Neural cell (in vitro differentiated cells): ENCODE measurements around the gene SLC6A19. TPM values are rescaled to one million over a fixed set of nuclear protein-coding genes. Genes with fewer than 3 reads are reported as not detected.

Experiments
- H2AFZ ChIP-seq: fragments of 200-600, 300-800 bp; sonication (generic), shearing (Covaris generic); 2 replicates; pipeline ENCODE4 v1.6.0; 2014; ENCODE audit warnings: low read depth, mild to moderate bottlenecking, antibody characterized with exemption, low read length, moderate library complexity
- H3F3A ChIP-seq: fragments of 200-600 bp; shearing (Covaris generic); 2 replicates; pipeline ENCODE4 v1.6.1; 2016; ENCODE audit warnings: mild to moderate bottlenecking, moderate library complexity, mixed read lengths, antibody characterized with exemption, low read length; ENCODE audit not compliant: insufficient read depth, poor library complexity, severe bottlenecking
- H3K27ac ChIP-seq: fragments of 200-600, 300-800 bp; sonication (generic), shearing (Covaris generic); 2 replicates; pipeline ENCODE4 v1.5.1; 2014; ENCODE audit warnings: mild to moderate bottlenecking, low read length, moderate library complexity
- H3K27me3 ChIP-seq: fragments of 300-800, 200-600 bp; sonication (generic), shearing (Covaris generic); 2 replicates; pipeline ENCODE4 v1.6.0; 2014; ENCODE audit warnings: mild to moderate bottlenecking, low read depth, low read length, moderate library complexity; ENCODE audit not compliant: insufficient read depth
- H3K36me3 ChIP-seq: fragments of 300-800, 200-600 bp; sonication (generic), shearing (Covaris generic); 2 replicates; pipeline ENCODE4 v1.5.1; 2014; ENCODE audit warnings: mild to moderate bottlenecking, antibody characterized with exemption, low read length, moderate library complexity; ENCODE audit not compliant: insufficient read depth
- H3K4me2 ChIP-seq: fragments of 300-800, 200-600 bp; sonication (generic), shearing (Covaris generic); 2 replicates; pipeline ENCODE4 v1.6.0; 2014; ENCODE audit warnings: mild to moderate bottlenecking, low read length
- H3K4me3 ChIP-seq: fragments of 300-800, 200-600 bp; sonication (generic), shearing (Covaris generic); 2 replicates; pipeline ENCODE4 v1.5.1; 2014; ENCODE audit warnings: mild to moderate bottlenecking, low read length, moderate library complexity
- H3K79me2 ChIP-seq: fragments of 200-600 bp; shearing (Covaris generic); replicated peaks from 2 replicates; pipeline ENCODE4 v1.6.0; 2014; ENCODE audit warnings: mild to moderate bottlenecking, low read length, moderate library complexity; ENCODE audit not compliant: insufficient read depth
- H3K9ac ChIP-seq: fragments of 300-800, 200-600 bp; sonication (generic), shearing (Covaris generic); 2 replicates; pipeline ENCODE4 v1.6.1; 2016; ENCODE audit warnings: mild to moderate bottlenecking, low read length, mixed read lengths
- H3K9me2 ChIP-seq: fragments of 200-600 bp; shearing (Covaris generic); 2 replicates; pipeline ENCODE4 v1.6.1; 2016; ENCODE audit warnings: mild to moderate bottlenecking, low read length, mixed read lengths; ENCODE audit not compliant: insufficient read depth
- H3K9me3 ChIP-seq: fragments of 200-600, 300-800 bp; sonication (generic), shearing (Covaris generic); 2 replicates; pipeline ENCODE4 v1.6.1; 2016; ENCODE audit warnings: mild to moderate bottlenecking, mixed run types, low read length, moderate library complexity, mixed read lengths
- H4K20me1 ChIP-seq: fragments of 200-600 bp; shearing (Covaris generic); 2 replicates; pipeline ENCODE4 v1.6.1; 2016; ENCODE audit warnings: mild to moderate bottlenecking, mixed run types; ENCODE audit not compliant: insufficient read depth
- EP300 ChIP-seq: fragments of 450-650 bp; conservative IDR thresholded peaks from 2 replicates; pipeline ENCODE4 v1.6.1; 2014; ENCODE audit warnings: antibody characterized with exemption, mild to moderate bottlenecking, moderate library complexity; ENCODE audit not compliant: poor library complexity, severe bottlenecking
- EZH2 ChIP-seq: fragments of 200-600, 300-800 bp; shearing (Covaris generic), sonication (generic); IDR thresholded peaks from 2 replicates; pipeline ENCODE4 v1.6.1; 2014; ENCODE audit warnings: antibody characterized with exemption, low read length, borderline replicate concordance, mild to moderate bottlenecking; ENCODE audit not compliant: insufficient read depth, poor library complexity, severe bottlenecking
- MXI1 ChIP-seq: fragments of 450-650 bp; conservative IDR thresholded peaks from 2 replicates; pipeline ENCODE4 v1.6.1; 2014; ENCODE audit warnings: antibody characterized with exemption, mild to moderate bottlenecking; ENCODE audit not compliant: poor library complexity, severe bottlenecking
- POLR2AphosphoS5 ChIP-seq: IDR thresholded peaks from 2 replicates; pipeline ENCODE4 v1.6.1; 2012
- RAD21 ChIP-seq: fragments of 450-650 bp; conservative IDR thresholded peaks from 2 replicates; pipeline ENCODE4 v1.6.1; 2014; ENCODE audit warnings: antibody characterized with exemption, mild to moderate bottlenecking, moderate library complexity
- SMC3 ChIP-seq: fragments of 450-650 bp; conservative IDR thresholded peaks from 2 replicates; pipeline ENCODE4 v1.6.1; 2014; ENCODE audit warnings: antibody characterized with exemption, mild to moderate bottlenecking, moderate library complexity; ENCODE audit not compliant: poor library complexity
- TAF1 ChIP-seq: IDR thresholded peaks from 2 replicates; pipeline ENCODE4 v1.6.1; 2012; ENCODE audit warnings: low read depth
- polyA plus RNA-seq: library from polyadenylated mRNA; depleted of rRNA; stranded (reverse); fragments of >200 nt; gene quantifications from 2 replicates; pipeline ENCODE4 v1.2.3, GENCODE V29; 2014
- TF ChIP-seq, protein P1 (sequence below): fragments of 450-650 bp; IDR thresholded peaks from 2 replicates; pipeline ENCODE4 v1.5.1; 2014; ENCODE audit warnings: antibody characterized with exemption, mild to moderate bottlenecking, moderate library complexity; ENCODE audit not compliant: poor library complexity, severe bottlenecking
- TF ChIP-seq, protein P2 (sequence below): IDR thresholded peaks from 2 replicates; pipeline ENCODE4 v1.6.1; 2012; ENCODE audit warnings: borderline replicate concordance

SLC6A19 gene
- polyA plus RNA-seq, 1 donor from 2014 or later: not detected

DNA sequence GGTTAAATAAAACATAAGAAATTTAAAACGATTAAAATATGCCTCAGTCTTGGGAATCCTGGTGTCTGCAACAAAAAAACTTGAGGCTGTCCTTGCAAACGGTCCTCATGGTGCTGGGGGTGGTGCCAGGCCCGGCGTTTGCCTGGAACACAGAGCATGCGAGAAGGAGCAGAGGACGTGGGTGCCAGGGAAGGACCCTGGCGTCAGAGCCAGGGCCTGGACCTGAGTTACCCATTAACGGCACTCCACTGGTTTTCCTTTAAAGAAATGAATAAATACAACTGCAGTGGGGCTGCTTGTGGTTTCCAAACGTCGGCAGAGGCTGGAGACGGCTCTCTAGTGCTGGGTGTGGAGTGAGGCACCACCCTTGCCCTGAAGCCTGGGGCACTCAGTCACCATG, 23.7 kb downstream of the SLC6A19 start, which contains the start of gene SLC6A18:
SLC6A18 (plus strand) TSS at position 301 of the 400 bp plus-strand sequence; CDS start at position 398, 97 bp downstream.
- Histone ChIP-seq H3K79me2 (no peaks in the 10 kb centered on the region), H3K36me3 (no peaks in the 10 kb centered on the region), H3K9me2 (no peaks in the 10 kb centered on the region), H3K27me3 (no peaks in the 10 kb centered on the region), H3K4me2 (no peak within 1 kb of the TSS), H3K9ac (no peak within 1 kb of the TSS), H2AFZ (no peak within 1 kb of the TSS), H3K4me3 (no peak within 1 kb of the TSS), H3F3A (no peaks in the 10 kb centered on the region), H3K27ac (no peak within 1 kb of the TSS), H3K9me3 (no peaks in the 10 kb centered on the region), H4K20me1 (no peaks in the 10 kb centered on the region)
- TF ChIP-seq MXI1 (no peak), TAF1 (no peak), POLR2AphosphoS5 (no peak), SMC3 (no peak), EZH2 (no peak), EP300 (no peak), RAD21 (no peak)
- TF ChIP-seq, protein P1, sequence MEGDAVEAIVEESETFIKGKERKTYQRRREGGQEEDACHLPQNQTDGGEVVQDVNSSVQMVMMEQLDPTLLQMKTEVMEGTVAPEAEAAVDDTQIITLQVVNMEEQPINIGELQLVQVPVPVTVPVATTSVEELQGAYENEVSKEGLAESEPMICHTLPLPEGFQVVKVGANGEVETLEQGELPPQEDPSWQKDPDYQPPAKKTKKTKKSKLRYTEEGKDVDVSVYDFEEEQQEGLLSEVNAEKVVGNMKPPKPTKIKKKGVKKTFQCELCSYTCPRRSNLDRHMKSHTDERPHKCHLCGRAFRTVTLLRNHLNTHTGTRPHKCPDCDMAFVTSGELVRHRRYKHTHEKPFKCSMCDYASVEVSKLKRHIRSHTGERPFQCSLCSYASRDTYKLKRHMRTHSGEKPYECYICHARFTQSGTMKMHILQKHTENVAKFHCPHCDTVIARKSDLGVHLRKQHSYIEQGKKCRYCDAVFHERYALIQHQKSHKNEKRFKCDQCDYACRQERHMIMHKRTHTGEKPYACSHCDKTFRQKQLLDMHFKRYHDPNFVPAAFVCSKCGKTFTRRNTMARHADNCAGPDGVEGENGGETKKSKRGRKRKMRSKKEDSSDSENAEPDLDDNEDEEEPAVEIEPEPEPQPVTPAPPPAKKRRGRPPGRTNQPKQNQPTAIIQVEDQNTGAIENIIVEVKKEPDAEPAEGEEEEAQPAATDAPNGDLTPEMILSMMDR: no peak

DNA sequence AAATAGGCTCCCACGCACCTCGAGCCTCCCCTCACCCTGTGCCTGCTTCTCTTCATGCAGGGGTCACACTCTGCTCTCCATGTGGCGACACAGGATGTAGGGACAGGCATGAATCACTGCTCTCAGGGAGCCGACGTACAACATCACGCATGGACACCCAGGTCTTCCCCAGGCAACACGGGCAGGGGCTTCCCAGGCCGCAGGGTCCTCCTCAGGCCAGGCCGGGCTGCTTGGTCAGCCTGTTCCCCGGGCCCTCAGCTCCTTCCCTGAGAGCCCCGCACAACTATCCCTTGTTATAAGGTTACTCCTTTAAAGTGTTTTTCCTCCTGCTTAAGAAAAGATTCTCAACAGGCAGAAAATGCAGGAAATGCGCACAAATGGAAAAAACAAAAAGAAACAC, 24.8 kb downstream of the SLC6A19 start:
- no peak overlapping the region for H3K4me2 ChIP-seq
- H3F3A ChIP-seq: no peaks in the 10 kb centered on the region
- H3K36me3 ChIP-seq: no peaks in the 10 kb centered on the region
- no peak overlapping the region for H3K27ac ChIP-seq
- no peak overlapping the region for H3K9ac ChIP-seq
- H4K20me1 ChIP-seq: no peaks in the 10 kb centered on the region
- H3K9me2 ChIP-seq: no peaks in the 10 kb centered on the region
- no peak overlapping the region for H3K4me3 ChIP-seq
- no peak for TF ChIP-seq MXI1
- TF ChIP-seq EP300: no peak
- TF ChIP-seq RAD21: no peak
- TF ChIP-seq, protein P2, sequence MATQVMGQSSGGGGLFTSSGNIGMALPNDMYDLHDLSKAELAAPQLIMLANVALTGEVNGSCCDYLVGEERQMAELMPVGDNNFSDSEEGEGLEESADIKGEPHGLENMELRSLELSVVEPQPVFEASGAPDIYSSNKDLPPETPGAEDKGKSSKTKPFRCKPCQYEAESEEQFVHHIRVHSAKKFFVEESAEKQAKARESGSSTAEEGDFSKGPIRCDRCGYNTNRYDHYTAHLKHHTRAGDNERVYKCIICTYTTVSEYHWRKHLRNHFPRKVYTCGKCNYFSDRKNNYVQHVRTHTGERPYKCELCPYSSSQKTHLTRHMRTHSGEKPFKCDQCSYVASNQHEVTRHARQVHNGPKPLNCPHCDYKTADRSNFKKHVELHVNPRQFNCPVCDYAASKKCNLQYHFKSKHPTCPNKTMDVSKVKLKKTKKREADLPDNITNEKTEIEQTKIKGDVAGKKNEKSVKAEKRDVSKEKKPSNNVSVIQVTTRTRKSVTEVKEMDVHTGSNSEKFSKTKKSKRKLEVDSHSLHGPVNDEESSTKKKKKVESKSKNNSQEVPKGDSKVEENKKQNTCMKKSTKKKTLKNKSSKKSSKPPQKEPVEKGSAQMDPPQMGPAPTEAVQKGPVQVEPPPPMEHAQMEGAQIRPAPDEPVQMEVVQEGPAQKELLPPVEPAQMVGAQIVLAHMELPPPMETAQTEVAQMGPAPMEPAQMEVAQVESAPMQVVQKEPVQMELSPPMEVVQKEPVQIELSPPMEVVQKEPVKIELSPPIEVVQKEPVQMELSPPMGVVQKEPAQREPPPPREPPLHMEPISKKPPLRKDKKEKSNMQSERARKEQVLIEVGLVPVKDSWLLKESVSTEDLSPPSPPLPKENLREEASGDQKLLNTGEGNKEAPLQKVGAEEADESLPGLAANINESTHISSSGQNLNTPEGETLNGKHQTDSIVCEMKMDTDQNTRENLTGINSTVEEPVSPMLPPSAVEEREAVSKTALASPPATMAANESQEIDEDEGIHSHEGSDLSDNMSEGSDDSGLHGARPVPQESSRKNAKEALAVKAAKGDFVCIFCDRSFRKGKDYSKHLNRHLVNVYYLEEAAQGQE: no peak
- TF ChIP-seq, protein P1: no peak
- no peak for TF ChIP-seq SMC3
- TF ChIP-seq POLR2AphosphoS5: no peak
- TF ChIP-seq TAF1: no peak
- no peak for TF ChIP-seq EZH2
- no peaks in the 10 kb centered on the region for H3K9me3 ChIP-seq
- no peaks in the 10 kb centered on the region for H3K27me3 ChIP-seq
- H2AFZ ChIP-seq: no peak overlapping the region
- no peaks in the 10 kb centered on the region for H3K79me2 ChIP-seq
